HG02678 (cell line): Measurements from ENCODE around the gene PKHD1.
"Not testable (repeated sequence)": the region's sequence is repeated elsewhere in the genome, so short reads cannot be mapped to it uniquely, and the experiment has no call there.

Experiments used
- ATAC-seq: cut with Tn5 transposase; IDR thresholded peaks from one replicate; pipeline ENCODE4 v1.9.1; 2021; ENCODE audit warnings: mild to moderate bottlenecking, moderate library complexity; ENCODE audit not compliant: unreplicated experiment

The PKHD1 gene

DNA sequence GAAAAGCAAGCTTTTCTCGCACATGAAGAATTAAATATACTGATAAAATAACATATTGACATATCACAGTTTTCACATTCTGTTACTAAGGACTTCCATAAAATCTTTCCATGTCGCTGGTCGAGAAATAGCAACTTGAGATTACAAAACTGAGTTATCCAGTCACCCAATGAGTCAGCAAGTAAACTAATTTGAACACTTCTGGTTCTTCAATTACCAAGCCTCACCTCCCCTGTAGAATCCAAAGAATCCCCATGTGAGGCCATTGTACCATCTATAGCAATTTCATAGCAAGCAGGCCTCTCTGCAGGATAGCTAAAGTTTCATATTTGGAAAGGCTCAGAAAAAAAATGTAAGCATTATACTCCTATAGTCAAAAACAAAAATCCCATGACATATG is 87.3 kb downstream of the PKHD1 start:
- ATAC-seq: no peak

DNA sequence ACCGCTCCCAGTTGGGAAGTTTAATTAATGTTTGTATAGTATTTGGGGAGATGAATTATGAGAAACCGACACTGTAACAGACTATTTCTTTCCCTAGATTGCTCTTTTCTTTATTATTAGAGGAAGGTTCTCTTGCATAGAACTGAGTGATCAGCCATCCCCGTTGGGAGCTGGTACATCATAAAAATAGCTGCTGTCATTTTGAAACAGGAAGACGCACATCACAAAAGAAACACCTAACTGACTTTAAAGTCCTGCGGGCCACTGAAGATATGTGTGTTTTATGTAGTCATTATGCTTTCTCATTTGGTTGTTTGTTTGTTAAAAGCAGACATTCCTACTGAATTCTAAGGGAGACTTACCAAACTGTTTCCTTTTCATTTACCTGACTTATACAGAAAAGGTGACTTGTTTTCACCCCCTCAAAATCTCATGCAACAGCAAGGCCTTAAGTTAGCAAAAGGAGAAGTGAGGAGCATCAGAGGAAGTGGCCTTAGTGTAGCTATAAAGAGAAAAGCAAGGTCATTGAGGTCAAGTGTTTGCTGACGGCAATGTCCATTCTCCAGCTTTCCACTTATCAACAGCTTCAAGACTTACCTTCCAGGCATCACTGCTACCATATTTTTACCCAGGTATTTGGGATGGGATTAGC is 91.0 kb downstream of the PKHD1 start:
- ATAC-seq: peak; percentile 89

DNA sequence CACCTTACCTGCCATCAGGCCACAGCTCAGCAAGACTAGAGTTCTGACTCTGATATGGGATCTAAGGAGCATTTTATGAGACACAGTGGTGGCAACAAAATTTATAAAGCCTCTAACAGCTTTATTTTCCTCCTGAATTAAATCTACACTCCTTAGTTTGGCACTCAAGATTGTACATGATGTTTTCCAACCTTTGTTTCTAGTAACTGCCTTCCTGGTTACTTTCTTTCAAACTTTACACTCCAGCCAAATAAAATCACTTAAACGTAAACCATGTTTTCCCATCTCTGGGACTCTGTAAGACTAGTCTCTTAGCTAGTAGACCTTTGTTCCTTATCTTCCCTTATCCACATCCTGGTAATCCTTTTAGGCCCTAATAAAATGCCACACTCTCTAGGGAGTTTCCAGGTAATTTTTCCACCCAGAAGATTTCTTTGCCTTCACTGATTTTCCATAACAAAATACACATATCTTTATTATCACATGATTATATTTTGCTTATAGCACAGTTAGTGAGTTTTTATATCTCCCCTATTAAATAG is 92.1 kb downstream of the PKHD1 start:
- no peak for ATAC-seq

DNA sequence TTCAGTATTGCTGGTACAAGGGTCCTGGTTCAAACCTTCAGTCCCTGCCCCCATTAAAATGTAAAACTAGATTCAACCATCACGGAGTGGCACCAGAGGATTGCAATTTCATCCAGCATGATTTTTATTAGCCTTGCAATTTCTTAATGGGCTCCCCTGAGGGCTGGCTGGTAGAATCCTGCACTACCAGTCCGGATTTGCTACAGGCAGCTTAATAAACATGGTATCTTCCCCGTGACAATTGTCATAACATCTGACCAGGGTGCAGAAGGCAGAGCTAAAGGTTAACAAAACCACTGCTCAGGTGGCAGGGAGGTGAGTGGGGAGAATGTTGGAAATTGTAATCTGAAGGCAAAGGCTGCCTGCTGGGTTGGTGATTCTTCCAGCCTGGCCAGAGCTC is 94.5 kb downstream of the PKHD1 start:
- no peak for ATAC-seq

DNA sequence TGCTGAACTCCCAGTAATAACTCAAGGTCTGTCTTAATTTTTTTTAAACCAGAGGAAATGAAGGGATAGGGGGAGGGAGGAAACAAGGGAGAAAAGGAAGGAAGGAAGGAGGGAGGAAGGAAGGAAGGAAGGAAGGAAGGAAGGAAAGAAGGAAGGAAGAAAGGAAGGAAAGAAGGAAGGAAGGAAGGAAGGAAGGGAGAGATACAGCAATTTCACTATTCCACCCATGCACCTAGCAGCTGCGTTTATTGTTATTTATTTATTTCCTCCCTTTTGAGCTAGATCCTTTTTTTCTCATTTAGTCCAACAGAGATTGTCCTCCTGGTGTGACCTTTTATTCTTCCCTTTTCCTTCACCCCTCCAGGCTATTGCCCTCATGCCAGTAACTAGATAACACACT is 97.6 kb downstream of the PKHD1 start:
- no peak for ATAC-seq

DNA sequence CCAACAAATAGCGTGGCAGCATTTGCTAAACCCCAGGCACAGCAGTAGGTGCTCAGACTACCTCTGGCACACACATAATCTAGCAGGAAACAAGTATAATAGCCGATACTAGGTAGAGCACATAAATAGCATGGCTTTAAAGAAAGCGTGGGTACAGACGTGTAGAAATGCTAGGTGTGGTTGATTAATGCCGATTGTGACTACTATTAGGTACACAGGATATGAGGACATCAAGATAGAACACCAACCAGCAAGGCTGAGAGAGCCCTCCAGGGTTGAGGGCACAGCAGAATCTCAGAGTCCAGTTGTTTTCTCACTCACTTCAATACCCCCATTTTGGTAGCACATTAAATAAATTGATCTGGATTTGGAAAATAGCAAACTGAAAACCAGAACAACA is 100.5 kb downstream of the PKHD1 start:
- ATAC-seq: no peak

DNA sequence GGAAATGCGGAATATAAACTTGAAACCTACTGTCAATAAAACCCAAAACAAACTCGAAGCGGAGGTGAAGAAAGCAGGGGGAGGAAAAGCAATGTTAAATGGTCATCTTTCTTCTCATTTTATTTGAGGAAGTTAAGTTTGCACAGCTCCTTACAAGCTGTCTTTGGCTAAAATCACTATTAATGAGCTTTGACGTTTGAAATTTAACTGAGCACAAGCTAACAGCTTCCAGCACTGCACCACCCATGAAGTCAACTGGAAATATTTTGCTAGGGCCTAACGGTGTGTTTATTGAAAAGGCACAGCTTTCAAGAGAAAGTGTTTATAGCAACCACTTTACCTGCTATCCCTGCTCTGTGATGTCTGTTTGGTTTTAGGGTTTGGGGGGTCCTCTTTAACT is 103.8 kb downstream of the PKHD1 start:
- no peak for ATAC-seq

DNA sequence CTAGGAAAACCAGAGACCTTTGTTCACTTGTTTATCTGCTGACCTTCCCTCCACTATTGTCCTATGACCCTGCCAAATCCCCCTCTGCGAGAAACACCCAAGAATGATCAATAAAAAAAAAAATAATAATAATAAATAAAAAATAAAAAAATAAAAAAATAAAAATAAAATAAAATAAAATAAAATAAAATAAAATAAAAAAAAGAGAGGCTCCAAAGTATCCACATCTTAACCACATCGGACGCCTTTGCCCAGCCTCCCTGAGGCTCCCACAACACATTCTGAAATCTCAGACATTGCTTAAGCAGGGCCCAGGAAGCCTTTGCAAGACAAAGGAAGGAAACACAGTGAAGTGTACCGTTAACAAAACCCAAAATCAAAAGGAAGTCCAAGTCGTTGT is 104.7 kb downstream of the PKHD1 start:
- not testable (repeated sequence) for ATAC-seq

DNA sequence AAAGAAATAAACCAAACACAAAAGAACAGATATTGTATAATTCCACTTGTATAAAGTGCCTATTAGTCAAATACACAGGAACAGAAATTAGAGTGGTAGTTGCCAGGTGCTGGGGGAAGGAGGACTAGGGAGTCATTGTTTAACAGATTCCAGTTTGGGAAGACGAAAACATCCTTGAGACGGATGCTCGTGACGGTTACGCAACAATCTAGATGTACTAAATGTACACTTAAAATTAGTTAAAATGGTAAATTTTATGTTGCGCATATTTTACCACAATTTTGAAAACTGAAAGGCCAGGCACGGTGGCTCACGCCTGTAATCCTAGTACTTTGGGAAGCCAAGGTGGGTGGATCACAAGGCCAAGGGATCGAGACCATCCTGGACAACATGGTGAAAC is 111.0 kb downstream of the PKHD1 start:
- ATAC-seq: no peak

DNA sequence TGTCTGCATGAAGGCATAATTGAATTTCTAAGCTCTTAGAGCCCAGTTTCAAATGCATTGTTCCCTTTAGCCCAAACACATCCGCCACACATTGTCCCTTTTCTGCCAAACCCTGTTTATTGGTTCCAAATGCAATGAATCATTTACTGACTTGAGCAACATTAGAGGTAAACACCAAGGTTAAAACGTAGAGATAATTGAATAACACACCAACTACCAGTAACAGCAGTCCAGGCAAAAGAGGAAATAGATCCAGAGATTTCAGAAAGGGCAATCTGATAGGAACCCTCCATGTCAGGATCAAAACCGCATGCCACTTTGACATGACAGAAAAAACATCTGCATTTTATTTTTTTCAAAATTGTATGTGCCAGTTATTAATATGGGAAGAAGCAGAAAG is 114.8 kb downstream of the PKHD1 start:
- ATAC-seq: no peak

DNA sequence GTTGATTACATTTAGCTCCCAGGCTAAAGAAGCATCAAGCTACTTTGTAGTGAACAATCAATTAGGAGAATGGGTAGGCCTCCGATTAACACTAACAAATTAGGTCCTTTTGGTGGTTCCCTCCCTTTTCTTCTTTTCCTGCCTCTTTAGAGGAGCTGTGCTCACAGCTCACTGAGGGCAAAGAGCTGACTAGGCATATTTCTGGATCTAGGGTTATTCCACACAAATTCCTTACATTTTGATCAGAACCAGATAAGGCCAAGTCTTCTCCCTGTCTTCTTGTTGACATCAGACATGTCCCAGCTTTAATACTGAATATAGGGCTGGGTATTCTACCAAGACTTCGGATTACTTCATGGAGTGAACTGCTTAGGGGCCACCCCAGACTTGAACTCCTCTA is 119.1 kb downstream of the PKHD1 start:
- no peak for ATAC-seq

DNA sequence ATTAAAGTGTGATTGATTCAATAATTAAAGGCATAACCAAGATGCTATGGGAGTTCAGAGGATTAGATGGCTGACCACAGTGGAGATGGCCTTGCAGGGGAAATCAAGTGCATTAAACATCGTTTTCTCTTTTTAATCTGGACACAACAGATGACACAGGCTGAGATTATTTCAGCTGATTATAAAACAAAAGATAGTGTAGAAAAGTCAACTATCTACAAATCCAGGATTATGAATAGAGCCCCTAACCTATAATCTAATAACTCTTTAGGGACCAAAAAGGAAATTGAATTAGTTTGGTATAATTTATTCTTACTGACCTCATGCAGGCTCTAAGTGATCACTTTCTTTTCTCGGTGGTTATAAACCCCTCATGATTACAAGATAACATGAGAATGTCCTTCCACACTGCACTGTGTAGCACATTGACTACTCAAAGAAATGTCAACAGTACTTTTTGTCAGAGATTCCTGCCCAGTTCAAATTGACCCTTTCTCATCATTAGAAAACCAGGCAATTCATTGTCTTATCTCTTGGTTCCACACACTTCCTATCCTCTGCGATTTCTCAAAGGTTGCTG is 122.1 kb downstream of the PKHD1 start:
- ATAC-seq: no peak

DNA sequence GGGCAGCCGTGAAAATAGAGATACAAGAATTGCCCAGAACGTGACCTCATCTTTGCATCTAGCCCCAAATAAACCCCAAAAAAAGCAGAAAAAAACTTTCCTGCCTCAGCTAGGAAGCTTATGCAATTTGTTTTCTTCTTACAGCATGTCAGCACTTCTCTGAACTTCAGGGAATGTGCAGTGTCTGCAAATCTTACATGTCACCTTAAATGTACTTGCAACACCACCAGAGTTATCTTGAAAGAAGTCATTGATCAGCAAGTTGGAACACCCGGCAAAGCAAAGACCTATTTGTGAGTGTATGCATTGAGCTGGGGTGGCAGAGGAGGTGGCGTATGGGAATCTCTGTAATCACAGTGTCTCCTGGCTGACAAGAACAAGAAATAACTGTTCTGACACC is 123.4 kb downstream of the PKHD1 start:
- no peak for ATAC-seq

DNA sequence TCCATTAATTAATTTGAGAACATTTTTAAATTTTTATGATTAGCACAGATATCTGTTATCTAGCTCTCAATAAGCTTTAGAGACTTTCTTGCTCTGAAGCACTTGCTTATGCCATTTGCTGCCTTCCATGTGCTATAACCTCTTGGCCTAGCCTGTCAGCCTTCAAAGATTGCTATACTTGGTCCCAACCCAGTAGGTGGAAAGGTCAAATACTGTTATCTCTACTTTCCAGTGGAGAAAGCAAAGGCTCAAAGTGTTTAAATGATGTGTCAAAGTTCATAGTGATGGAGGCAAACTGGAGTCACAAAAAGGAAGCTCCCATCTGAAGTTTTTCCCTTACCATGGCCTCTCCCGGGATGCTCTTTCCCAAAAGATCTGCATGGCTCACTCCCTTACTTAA is 125.1 kb downstream of the PKHD1 start:
- no peak for ATAC-seq

DNA sequence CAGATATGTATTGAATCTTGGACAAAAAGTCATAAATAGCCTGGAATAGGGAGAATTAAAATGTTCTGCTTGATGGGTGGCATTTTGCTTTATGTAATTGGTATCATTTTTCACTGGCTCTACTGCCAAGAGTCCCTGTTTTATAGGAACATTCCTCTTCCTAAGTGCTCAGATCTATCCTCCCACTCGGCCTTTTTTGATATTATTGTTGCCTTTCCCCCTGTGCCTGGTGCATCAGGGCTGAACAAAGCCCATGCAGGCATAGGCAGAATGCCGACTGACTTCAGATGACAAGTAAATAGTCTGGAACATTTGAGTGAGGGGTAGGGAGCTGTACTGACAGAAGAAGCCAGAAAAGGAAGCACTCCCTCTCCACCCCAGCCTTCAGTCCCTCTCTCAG is 127.0 kb downstream of the PKHD1 start:
- ATAC-seq: no peak

DNA sequence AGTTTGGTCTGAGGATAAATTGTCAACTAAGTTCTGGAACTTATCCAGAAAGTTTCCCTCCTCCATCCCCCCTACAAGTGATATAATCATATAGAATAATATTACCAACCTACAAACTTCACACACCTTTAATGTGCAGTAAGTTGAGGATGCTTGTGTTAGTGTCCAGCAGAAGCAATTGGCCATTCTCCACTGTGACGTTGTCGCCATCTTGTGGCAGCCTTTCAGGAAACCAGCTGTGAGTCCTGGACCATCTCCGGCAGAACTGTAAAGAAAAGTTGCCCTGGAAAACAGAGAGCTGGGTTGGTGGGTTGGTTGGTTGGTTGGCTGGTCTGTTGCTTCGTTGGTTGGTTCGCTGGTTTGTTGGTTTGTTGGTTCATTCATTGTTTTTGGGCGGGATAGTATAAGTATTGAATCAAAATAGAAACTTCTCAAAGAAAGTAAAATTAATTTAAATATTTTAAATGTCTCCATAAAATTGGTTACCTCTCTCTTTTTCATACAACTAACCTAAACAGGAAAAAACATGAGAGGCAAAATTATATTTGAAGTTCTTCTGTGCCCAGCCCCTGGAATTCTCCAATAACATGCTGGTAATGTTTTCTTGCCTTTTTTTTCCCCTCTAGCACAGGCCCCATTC is 127.5 kb downstream of the PKHD1 start:
- ATAC-seq: peak; percentile 80

DNA sequence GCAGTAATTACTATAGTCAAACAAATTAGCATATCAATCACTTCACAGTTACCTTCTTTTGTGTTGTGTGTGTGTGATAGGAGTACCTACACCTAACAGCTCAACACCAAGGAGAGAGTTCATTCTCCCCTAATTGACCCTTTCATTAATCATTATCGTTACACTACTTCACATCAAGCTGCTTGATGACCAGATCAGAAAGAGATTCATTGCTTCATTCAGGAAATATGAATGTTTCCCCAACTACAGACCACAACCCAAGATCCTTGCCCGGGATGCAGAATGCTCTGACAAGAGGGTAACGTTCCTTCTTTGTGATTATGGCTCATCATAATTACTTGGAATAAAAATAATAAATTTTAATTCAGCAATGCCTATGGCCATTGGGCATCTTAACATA is 132.7 kb downstream of the PKHD1 start:
- ATAC-seq: no peak

DNA sequence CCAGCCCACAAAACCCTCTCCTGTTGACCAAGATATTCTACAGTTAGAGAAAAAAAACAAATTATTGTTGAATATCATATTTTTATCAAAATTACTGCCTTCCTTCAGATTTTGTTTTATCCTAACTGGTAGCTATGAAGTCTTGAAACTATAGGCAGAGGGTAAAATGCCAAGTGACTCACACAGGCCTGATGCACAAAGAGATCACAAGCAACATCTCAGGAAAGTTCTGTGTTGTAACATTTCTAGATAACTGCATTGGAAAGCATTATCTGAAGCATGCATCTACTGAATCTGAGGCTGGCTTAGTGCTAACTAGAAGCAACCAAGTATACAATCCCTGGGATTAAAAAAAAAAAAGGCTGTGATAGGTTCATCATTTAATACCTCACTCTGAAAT is 134.2 kb downstream of the PKHD1 start:
- ATAC-seq: no peak

DNA sequence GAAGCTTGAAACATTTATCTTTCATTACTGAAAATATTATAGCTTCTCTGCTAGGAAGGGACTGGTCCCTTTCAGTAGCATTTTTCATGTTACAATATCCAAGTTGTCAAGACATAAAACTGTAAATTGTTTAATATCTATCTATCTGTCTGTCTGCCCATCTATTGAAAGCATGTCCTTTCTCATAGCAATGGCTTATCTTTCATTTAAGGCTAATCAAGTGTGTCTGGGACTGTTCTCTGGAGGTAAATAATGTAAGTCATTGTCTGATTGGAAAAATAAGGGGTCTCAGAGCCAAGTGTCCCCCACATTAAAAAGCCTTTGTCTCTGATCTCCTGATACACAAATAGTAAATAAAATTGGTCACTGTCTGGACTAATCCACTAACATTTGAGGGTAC is 135.5 kb downstream of the PKHD1 start:
- no peak for ATAC-seq

DNA sequence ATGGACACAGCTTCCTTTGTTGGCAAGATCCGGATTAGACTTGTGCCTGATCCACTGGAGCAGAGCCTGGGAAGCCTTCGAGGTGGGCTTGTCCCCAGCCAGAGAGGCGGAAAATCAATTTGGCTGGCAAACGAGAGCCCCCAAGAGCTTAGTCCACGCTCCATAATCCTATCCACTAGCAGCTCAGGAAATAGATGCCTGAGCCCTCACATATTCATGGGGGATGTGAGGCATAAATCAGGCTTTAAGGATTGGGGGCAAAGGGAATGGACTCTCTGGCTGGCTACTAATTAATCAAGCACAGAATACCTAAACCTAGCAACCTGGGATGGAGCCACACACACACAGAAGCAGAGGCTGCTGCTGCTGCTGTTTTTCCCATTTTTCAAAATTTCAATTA is 137.9 kb downstream of the PKHD1 start:
- ATAC-seq: no peak

DNA sequence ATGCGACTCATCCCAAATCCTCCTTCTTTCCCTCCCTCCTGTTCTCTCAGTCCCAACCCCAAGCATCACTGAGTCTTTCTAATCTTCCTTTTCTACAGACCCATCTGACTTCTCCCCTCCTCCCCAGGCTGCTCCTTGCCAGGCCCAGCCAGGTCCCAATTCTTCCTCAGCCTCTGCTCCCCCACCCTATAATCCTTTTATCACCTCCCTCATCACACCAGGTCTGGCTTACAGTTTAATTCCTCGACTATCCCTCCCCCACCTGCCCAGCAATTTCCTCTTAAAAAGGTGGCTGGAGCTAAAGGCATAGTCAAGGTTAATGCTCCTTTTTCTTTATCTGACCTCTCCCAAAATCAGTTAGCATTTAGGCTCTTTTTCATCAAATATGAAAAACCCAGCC is 147.7 kb downstream of the PKHD1 start:
- not testable (repeated sequence) for ATAC-seq

DNA sequence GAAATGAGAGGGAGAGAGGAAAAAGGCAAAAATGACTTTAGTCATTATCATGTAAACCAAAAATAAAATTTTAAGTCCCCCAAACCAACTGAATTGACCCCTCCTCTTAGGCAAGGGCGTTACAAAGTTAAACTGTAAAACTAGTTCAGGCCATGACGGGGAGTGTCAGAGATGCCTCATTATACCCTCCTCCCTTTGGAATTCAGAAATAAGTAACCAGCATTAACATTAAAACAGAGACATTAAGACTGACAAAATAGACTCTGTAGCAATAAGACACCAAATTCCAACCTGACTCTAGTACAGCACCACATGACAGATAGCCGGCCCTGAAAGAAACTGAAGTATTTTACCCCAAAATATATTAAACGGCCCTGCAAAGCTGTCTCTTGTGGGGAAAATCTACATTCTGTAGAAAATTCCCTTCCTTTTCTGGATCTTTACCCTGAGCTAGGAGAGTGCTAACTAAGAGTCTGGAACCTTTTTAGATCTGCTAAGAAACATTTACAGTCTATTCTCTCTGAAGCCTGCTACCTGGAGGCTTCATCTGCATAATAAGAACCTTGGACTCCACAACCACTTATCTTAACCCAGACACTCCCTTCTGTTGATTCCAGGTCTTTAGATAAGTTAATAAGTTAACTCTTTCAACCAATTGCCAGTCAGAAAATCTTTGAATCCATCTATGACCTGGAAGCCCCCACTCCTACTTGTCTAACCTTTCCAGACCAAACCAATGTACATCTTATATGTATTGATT is 150.7 kb downstream of the PKHD1 start:
- ATAC-seq: no peak
